Tongue (tissue), 3 donors: ENCODE results near the gene ODC1. TPM values are rescaled to one million over a fixed set of nuclear protein-coding genes. Genes with fewer than 3 reads are reported as not detected.

ENCODE experiments used
- DNase-seq: peaks from one replicate; pipeline ENCODE4 v3.0.0-alpha.2; 2015
- small RNA-seq: library from RNA; depleted of rRNA; stranded (forward); fragments of <200 nt; gene quantifications from one replicate; pipeline ENCODE3, GENCODE V24; 2014; ENCODE audit warnings: low replicate concordance
- total RNA-seq: library from RNA; depleted of rRNA; stranded (reverse); fragments of >200 nt; gene quantifications from one replicate; pipeline ENCODE4 v1.2.3, GENCODE V29; 2014

ODC1 gene
- total RNA-seq, 1 donor from 2014 or later, result 124 TPM

DNA sequence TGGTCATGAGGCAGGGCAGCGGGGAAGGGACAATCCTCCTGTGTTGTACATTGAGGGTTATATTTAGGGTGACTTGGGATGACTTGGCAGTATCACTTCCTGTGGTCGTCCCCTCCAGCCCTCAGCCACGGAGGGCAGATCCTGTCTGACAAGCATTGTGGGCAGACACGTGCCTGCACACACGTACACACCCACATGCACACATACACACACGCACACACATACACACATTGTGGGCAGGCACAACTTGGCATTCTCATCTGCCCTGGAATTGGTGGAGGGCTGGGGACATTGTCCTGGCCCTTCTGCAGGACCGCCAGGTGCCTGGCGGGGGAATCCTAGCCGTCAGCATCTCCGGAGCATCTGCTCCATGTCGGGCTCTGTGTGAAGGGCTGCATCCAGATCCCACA, 47.6 kb downstream of the ODC1 start:
- DNase-seq, result no peak

DNA sequence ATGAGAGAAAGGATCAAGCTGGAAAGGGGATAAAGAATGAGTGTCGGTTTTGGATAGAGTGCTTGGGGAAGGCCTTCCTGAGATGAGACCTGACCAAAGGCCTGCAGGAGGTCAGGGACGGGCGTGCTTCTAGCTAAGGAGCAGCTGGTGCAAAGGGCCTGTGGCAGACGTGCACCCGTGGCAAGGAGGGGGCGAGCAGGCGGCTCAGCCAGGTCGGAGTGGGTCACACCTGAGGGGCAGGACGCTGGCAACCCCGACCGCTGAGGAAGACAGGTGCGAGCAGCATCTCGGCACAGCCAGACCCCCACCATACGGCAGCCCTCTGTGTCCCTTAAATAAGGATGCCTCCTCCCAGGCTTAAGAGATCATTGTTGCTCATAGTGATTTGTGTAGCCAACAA, 48.1 kb downstream of the ODC1 start:
- DNase-seq, result no peak

DNA sequence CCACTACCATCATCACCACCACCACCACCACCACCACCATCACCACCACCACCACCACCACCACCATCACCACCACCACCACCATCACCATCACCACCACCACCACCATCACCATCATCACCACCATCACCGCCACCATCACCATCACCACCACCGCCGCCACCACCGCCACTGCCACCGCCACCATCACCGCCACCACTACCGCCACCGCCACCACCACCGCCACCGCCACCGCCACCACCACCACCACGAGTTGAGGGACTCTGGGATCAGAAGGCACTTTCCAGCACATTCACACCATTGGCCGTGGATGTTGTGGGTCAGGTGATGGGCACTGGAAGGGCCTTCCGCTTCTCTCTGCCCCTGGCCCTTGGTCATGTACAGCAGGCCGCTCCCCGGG, 48.8 kb downstream of the ODC1 start:
- no peak for DNase-seq

DNA sequence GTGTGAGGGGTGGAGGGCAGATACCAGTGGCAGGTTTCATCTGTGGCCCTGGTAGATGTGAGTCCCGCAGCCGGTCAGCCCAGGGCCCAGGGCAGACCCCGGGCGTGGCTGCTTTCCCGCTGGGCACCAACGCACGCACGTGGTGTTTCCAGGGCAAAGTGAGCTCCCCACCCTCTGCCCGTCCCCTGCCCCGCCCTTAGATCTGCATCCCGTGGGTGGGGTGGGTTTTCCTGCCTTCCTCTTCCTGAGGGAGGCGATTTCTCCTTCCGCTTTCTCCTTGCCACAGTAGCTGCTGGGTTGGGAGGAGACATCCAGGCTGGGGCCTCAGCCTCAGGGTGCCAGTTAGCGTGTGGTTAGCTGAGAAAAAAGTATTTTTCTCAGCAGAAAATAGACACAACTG, 49.6 kb downstream of the ODC1 start:
- no peak for DNase-seq

DNA sequence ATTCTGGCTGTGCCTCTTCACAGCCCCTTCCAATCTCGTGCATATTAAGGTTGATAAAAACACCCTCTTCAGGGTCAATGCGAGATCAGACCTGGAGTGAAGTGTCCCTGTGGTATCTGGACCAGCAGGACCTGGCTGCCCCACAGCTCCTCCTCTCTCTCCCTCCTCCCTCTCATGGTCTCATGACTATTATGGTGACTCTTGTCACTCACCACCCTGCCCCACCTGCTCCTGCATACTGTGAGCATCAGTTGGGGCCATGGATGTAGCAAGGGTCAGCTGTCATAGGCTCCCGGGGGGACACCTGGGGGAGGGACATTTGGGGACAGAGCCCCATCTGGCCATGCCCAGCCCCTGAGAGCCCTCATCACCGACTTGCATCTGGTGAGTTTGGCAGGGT, 50.2 kb downstream of the ODC1 start:
- no peak for DNase-seq

DNA sequence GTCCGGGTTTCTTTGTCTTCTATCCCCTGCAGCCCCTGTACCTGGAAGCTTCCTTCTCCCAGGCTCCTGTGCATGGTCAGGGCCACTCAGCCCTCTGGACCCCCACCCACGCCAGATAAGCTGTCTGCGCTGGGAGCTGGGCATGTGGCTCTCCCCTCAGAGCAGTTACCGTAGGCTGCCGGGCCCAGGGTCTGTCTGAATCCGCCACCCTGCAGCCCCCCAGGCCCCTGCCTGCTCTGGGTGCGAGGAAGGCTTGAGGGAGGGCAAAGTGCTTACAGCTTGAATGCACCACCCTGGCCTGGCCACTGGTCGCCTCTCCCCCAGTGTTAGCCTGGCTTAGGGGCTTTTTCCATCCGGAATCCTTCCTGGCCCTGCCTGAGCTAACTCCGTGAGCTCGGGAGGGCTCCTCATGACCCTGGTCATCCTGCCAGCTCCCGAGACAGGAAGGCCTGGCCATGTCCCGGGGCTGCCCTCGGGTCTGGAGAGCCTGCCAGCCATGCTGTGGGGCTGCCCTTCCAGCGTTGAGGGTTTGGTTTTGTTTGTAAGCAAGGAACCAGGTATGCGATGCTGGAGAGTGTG, 50.7 kb downstream of the ODC1 start:
- DNase-seq, result no peak

DNA sequence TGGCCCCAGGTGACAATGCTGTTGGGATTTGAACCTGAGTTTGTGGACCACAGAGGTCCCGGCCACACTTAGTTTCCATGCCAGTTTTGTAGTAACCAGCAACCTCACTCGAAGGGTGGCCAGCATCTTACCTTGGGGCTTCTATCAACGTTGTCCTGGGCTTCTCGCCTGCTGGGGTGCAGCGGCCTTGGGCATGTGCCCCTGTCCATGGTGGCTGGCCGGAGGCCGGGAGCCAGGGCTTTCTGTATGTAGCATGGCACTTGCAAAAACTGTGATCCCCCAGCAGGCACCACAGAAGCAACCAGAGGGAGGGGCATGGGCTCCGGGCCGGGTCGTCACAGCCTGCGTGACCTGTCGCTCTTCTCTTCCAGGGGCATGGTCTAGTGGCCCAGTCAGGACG, 51.7 kb downstream of the ODC1 start:
- no peak for DNase-seq

DNA sequence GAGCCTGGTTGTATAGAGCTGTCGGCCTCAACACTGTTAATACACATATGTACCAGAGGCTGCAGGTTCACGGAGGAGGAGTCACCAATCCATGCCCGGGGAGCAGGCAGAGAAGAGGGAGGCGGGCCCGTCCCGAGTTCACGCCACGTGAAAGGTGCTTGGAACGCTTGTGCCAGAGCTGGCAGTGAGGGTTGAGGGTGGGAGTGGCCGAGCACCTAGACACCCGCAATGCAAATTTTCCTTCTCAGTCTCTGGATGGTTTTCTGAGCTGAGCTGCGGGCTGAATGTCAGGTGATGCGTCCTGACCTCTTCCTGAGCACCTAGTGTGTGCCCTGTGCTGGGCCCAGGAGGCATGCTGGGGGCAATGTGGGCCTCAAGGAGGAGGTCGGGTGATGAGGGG, 52.2 kb downstream of the ODC1 start:
- no peak for DNase-seq

DNA sequence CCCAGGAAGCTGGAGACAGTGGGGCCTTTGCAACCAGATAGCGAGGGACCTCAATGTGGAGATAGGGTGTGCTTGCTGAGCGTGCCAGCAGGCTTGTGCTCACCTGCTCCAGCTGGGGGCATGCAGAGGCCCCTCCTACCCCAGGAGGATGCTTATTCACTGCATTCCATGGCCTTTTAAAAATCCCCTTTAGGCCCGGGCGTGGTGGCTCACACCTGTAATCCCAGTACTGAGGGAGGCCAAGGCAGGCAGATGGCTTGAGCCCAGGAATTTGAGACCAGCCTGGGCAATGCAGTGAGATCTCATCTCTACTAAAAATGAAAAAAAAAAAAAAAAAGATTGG, 54.5 kb downstream of the ODC1 start:
- DNase-seq, result no peak

DNA sequence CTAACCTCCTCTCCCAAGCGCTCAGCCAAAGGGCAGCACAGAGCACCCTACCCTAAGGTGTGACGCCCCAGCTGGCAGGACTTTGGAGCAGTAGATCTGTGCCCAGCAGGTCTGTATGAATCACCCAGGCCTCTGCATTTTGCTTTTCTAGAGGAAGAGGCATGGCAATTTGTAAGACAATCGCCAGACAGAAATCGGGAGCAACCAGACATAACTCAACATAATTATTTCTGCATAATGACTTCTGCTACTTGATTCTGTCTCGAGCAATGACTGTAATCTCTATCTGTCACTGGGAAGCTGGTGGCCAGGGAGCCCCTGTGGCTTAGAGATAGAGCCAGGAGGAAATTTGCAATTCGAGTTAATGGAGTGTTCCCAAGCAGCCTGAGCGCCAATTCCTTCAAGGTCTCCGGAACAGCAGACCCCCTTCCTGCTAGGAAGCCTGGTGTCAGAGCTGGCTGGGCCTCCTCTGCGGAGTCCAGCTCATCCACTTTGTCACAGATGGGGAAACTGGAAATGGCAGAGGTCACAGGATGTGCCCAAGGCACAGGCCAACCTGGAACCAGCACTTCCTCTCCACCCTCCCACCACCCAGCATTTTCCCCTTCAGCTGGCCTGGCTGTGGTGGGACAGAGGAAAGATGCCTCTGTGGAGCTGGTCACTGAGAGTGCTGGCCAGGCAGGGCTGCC, 55.0 kb downstream of the ODC1 start:
- DNase-seq, result no peak

DNA sequence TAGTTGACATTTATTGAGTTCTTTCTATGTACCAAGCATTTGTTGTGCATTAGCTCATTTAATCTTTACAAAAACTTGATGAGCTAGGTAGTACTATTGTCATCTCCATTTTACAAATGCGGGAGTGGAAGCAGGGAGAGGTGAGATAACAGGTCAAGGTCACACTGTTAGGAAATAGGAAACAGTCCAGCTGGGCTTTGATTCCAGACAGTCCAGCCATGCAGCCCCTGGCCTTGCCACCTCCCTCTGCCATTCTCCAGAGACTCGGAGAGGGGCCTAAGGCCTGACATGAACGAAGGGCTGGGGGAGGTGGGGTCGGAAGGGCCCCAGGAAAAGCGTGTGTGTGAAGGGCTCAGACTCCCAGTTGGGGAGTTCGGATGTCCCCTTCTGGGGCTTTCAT, 55.6 kb downstream of the ODC1 start:
- DNase-seq, result no peak

DNA sequence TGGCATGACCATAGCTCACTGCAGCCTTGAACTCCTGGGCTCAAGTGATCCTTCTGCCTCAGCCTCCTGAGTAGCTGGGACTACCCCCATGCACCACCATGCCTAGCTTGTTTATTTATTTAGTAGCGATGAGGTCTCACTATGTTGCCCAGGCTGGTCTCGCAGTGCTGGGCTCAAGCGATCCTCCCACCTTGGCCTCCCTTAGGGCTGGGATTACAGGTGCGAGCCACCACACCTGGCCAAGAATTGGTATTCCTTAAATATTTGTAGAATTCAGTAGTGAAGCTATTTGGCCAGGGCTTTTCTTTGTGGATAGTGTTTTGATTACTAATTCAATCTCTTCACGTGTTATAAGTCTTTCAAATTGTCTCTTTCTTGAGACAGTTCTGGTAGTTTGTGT, 56.0 kb downstream of the ODC1 start:
- DNase-seq, result no peak

DNA sequence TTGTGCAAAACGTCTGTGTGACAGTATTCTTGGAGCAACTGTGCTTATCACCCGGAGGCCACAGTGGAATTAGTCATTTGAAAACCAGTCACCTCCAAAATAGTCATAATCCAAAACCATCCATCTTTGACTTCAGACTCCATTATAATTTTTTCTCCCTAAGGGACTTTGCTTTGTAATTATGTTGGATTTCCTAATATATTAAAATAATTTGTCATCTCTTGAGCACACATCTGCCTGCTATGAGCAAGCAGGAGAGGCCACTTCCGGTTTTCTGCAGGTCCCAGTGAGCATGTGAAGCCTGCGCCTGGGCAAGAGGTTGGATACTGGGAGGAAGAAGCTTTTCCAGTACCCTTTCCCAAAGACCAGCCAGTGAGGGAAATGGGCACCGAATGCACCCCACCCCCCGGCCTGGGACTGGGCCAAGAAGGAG, 57.7 kb downstream of the ODC1 start:
- no peak for DNase-seq

Small RNAs within 50 kb of the gene (small RNA-seq; reads per million reads assigned to genes)
- gene SNORA80B, result 4.0 reads per million, percentile 91 among the genes with 10 or more reads in this experiment

Other genes with a start within 250 kb of the ODC1 start
- gene HPCAL1, start 145.4 kb downstream of the ODC1 start, total RNA-seq, result 37.4 TPM
- 36.9 TPM for gene NOL10, start 241.6 kb upstream of the ODC1 start, total RNA-seq